KOPT-K1 (cell line): ENCODE measurements around the gene CCDC80.
"Not testable (repeated sequence)": the region's sequence is repeated elsewhere in the genome, so short reads cannot be mapped to it uniquely, and the experiment has no call there.

ENCODE experiments used
- H3K27ac ChIP-seq: fragments of 200-600 bp; sonication (generic); 2 replicates; pipeline ENCODE4 v1.5.1; 2016; ENCODE audit warnings: antibody characterized with exemption, mild to moderate bottlenecking, low read depth, low read length; ENCODE audit not compliant: poor library complexity, severe bottlenecking
- H3K36me3 ChIP-seq: fragments of 200-600 bp; sonication (generic); 2 replicates; pipeline ENCODE4 v1.5.1; 2017; ENCODE audit warnings: antibody characterized with exemption, mild to moderate bottlenecking, low read length, moderate library complexity; ENCODE audit not compliant: insufficient read depth
- H3K9me3 ChIP-seq: fragments of 200-600 bp; sonication (generic); 2 replicates; pipeline ENCODE4 v1.5.1; 2017; ENCODE audit warnings: antibody characterized with exemption, low read length, mild to moderate bottlenecking; ENCODE audit not compliant: insufficient read depth, poor library complexity, severe bottlenecking

The CCDC80 gene

DNA sequence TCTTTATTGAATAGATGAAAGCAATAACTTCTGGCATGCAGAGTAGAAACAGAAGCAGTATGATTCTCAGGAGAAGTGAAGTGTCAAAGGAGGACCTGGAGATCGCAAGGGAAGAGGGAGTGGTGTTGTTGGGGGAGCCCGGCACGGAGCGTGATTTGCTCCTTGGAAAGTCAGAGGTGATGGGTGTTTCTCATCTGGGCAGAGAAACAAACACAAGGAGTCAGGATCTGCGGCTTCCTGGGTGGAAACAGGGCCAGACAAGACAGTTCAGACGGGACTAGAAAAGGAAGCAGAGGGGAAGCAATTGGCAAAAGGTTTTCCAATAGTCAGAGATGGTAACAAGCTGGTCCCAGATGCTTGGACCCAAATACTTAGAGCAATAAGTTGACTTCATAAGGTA, 34.4 kb upstream of the CCDC80 start:
- Histone ChIP-seq H3K27ac (no peak overlapping the region), H3K36me3 (no peaks in the 10 kb centered on the region), H3K9me3 (no peaks in the 10 kb centered on the region)

- no peak overlapping the region for H3K27ac ChIP-seq
- no peaks in the 10 kb centered on the region for H3K36me3 ChIP-seq
- H3K9me3 ChIP-seq = no peaks in the 10 kb centered on the region
These were observed 32.0 kb upstream of the CCDC80 start for GRCh38 chr3:112672716-112673541.

DNA sequence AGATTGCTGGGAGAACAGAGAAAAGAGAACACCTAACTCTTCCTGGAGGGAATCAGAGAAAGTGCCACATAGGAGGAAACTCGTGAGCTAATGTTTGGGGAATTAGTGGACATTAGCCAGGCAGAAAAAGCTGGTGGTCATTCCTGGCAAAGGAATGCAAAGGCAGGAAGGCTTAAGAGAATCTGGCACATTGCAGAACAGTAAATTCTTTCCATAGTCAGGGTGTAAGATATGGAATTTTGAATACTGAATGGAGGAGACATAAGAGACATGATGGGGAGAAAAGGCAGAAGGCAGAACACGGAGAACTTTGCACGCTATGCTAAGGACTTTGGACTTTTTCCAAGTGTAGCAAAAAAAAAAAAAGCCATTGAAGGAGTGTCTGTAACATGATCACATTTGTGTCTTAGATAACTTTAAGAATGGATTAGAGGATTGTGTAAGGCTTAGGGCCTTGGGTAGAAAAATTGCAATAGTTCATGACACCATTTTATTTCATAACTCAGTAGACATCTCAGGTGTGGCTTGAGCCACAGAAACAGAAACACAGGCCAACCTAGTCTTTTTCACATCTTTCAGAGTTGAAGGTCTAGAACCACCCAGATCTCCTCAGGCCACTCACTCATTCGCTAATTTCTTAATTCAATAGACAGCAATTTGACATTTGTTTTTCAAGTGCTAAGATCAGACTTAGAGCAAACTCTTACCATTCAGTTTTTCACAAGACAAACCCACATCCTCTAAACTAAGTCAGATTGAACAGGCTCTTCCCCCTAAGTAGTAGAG, 31.2 kb upstream of the CCDC80 start:
- H3K27ac ChIP-seq = no peak overlapping the region
- H3K36me3 ChIP-seq = no peaks in the 10 kb centered on the region
- H3K9me3 ChIP-seq = no peaks in the 10 kb centered on the region

DNA sequence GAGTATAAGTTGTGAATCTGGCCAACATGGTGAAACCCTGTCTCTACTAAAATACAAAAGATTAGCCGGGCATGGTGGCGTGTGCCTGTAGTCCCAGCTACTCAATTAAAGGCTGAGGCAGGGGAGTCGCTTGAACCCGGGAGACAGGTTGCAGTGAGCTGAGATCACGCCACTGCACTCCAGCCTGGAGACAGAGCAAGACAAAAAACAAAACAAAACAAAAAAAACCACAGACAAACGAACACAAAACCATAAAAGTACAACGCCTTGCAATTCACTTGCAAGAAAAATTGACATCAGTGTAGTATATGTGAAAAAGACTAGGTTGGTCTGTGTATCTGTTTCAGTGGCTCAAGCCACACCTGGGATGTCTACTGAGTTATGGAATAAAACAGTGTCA, 29.9 kb upstream of the CCDC80 start:
- Histone ChIP-seq H3K9me3 (no peaks in the 10 kb centered on the region), H3K36me3 (no peaks in the 10 kb centered on the region), H3K27ac (no peak overlapping the region)

- Histone ChIP-seq H3K9me3 (no peaks in the 10 kb centered on the region), H3K27ac (no peak overlapping the region), H3K36me3 (no peaks in the 10 kb centered on the region)
These were observed 26.7 kb upstream of the CCDC80 start for GRCh38 chr3:112667599-112667998.

- H3K9me3 ChIP-seq, H3K27ac ChIP-seq, H3K36me3 ChIP-seq: not testable (repeated sequence)
These were observed 24.1 kb upstream of the CCDC80 start for GRCh38 chr3:112665009-112665408.

DNA sequence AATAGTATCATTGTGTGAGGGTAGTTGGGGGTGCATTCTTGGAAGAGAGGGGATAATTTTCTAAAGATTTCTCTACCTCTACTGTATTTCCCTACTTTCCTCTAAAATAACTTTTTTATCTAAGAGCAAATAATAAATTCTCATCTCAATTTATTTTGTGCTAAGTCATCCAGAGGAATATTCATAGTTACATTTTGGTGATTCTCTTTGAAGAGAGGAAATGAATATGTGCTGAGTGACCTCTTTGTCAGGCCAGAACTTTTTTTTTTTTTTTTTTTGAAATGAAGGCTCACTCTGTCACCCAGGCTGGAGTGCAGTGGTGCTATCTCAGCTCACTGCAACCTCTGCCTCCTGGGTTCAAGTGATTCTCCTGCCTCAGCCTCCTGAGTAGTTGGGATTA, 15.1 kb upstream of the CCDC80 start:
- Histone ChIP-seq H3K27ac (no peak overlapping the region), H3K9me3 (no peaks in the 10 kb centered on the region), H3K36me3 (no peaks in the 10 kb centered on the region)

GRCh38 chr3:112654979-112655378, 14.0 kb upstream of the CCDC80 start:
- Histone ChIP-seq H3K9me3 (no peaks in the 10 kb centered on the region), H3K36me3 (no peaks in the 10 kb centered on the region), H3K27ac (no peak overlapping the region)

DNA sequence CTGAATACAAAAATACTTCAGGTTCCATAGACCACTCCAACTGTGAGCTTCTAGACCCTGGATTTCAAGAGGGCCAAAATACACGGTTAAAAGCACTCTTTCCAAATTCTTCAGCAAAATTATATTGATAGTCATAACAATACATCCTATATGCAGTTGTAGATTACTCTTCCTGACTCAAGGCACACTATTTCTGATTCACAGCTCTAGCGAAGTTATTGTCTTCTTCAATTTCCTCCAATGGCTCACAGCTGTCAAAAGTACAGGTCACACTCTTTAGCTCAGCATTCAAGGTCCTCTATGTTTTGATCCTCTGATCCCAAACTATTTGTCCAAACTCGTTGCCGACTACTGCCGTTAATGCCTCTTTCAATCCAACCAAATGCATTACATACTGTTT, 13.5 kb upstream of the CCDC80 start:
- H3K27ac ChIP-seq = no peak overlapping the region
- no peaks in the 10 kb centered on the region for H3K36me3 ChIP-seq

GRCh38 chr3:112653881-112654300, 12.9 kb upstream of the CCDC80 start:
- Histone ChIP-seq H3K9me3 (no peaks in the 10 kb centered on the region), H3K27ac (no peak overlapping the region), H3K36me3 (no peaks in the 10 kb centered on the region)

More for the DNA sequence above, 13.5 kb upstream of the CCDC80 start:
- H3K9me3 ChIP-seq = no peaks in the 10 kb centered on the region

GRCh38 chr3:112653209-112653871, 12.4 kb upstream of the CCDC80 start:
- Histone ChIP-seq H3K9me3 (no peaks in the 10 kb centered on the region), H3K36me3 (no peaks in the 10 kb centered on the region), H3K27ac (no peak overlapping the region)

DNA sequence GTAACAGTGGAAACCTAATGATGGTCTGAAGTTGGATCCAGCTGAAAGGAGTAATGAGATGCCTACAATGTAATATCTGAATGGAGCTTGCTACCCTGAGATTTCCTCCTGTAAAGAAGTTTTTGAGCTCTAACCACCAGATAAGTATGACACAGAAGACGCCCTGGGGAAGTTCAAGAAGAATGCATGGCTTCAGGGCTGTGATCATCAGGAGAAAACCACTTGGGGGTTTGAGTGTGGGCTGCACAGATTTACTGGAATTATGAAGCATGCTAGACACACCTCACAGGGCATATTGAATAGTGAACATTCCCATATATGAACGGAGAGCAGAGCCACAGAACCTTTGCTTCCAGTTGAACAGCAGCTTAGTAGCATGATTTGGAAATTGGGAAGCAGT, 10.6 kb upstream of the CCDC80 start:
- Histone ChIP-seq H3K36me3 (no peaks in the 10 kb centered on the region), H3K27ac (no peak overlapping the region), H3K9me3 (no peaks in the 10 kb centered on the region)

GRCh38 chr3:112651071-112651470, 10.1 kb upstream of the CCDC80 start:
- no peaks in the 10 kb centered on the region for H3K36me3 ChIP-seq
- H3K9me3 ChIP-seq = no peaks in the 10 kb centered on the region
- no peak overlapping the region for H3K27ac ChIP-seq

GRCh38 chr3:112650482-112650881, 9.5 kb upstream of the CCDC80 start:
- Histone ChIP-seq H3K36me3 (no peaks in the 10 kb centered on the region), H3K9me3 (no peaks in the 10 kb centered on the region), H3K27ac (no peak overlapping the region)

DNA sequence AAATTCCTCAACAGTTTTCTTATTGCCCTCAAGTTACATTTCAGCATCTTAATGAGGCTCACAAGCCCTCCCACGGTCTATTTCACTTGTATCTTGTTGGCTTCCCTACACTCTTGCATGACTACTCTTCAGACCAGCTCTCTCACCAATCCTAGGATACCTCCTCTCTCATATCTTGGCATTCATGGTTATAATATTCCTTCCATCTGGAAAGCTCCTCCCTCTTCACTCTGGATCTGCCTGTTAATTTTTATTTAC, 8.5 kb upstream of the CCDC80 start:
- Histone ChIP-seq H3K9me3 (no peaks in the 10 kb centered on the region), H3K27ac (no peak overlapping the region), H3K36me3 (no peaks in the 10 kb centered on the region)
